Peyer's patch (tissue), 4 donors: ENCODE measurements around the gene AGXT2.

ENCODE experiments used
- CTCF ChIP-seq, 6 experiments: fragments of 450-650 bp in 4 of 6; fragments of 200-600 bp in 2 of 6; sonication (generic) in 1 of 6; IDR thresholded peaks; one replicate each; pipeline ENCODE4 v1.5.1; 2017 to 2019; ENCODE audit warnings: antibody characterized with exemption in 6 of 6, mild to moderate bottlenecking in 3 of 6, moderate library complexity in 1 of 6
- POLR2A ChIP-seq, 2 donors: fragments of 450-650 bp; IDR thresholded peaks; one replicate each; pipeline ENCODE4 v1.5.1; 2017; ENCODE audit warnings: antibody characterized with exemption in 2 of 2, mild to moderate bottlenecking in 2 of 2, moderate library complexity in 2 of 2

- TF ChIP-seq CTCF (IDR thresholded peaks at IDR 0.05) (no peak), POLR2A (IDR thresholded peaks at IDR 0.05) (no peak)
These were observed 22.7 kb downstream of the AGXT2 start for GRCh38 chr5:35024911-35025510.
